HCT116 (cell line): ENCODE results near the gene GPS1. TPM values are rescaled to one million over a fixed set of nuclear protein-coding genes. Genes with fewer than 3 reads are reported as not detected.

Source experiments
- ATAC-seq: fragments of 200-7000 bp; cut with Tn5 transposase; 2 replicates; pipeline ENCODE4 v1.9.1; 2020; ENCODE audit warnings: mild to moderate bottlenecking, moderate library complexity
- BruUV-seq: library from RNA; stranded (reverse); fragments of 400-500 nt; replicated peaks from 2 replicates; lab custom pipeline; 2021; lab: Mats Ljungman, UMichigan
- CTCF ChIA-PET: fragments of 300-600 bp; sonication (Branson Sonifier 250); formaldehyde crosslinking; loops from one replicate; lab custom pipeline; 2021; ENCODE audit warnings: antibody characterized with exemption; lab: Charles Lee
- POLR2A ChIA-PET: fragments of 300-600, 350-600 bp; sonication (Branson Sonifier 250); formaldehyde crosslinking; loops from one replicate; lab custom pipeline; 2021; ENCODE audit warnings: antibody characterized with exemption; lab: Charles Lee
- RAD21 ChIA-PET, 2 experiments: fragments of 300-600 bp; sonication (Branson Sonifier 250); formaldehyde crosslinking; loops; one replicate each; lab custom pipeline; 2023; ENCODE audit warnings: low total read pairs in 2 of 2; ENCODE audit not compliant: uncharacterized antibody in 2 of 2, unreplicated experiment in 2 of 2, low non-redundant PET in 1 of 2; lab: Charles Lee
- DNase-seq: peaks from one replicate; pipeline ENCODE4 v3.0.0-alpha.2; 2010; ENCODE audit warnings: low read depth, low spot score
- H2AFZ ChIP-seq: fragments of 200-600 bp; shearing (Covaris generic), sonication (generic); 2 replicates; pipeline ENCODE4 v1.6.1; 2017; ENCODE audit warnings: low read depth, mixed run types, mixed read lengths, antibody characterized with exemption, low read length; ENCODE audit not compliant: poor library complexity, severe bottlenecking
- H3K27ac ChIP-seq: 2 replicates; pipeline ENCODE4 v1.5.1; 2012; ENCODE audit warnings: low read depth, low read length
- H3K27me3 ChIP-seq: fragments of 200-600 bp; sonication (generic); 2 replicates; pipeline ENCODE4 v1.6.1; 2016; ENCODE audit warnings: mixed run types, low read length, mixed read lengths; ENCODE audit not compliant: insufficient read depth
- H3K36me3 ChIP-seq, 2 experiments: fragments of 200-500 bp in 1 of 2; fragments of 200-600 bp in 1 of 2; sonication (Bioruptor generic) in 1 of 2; sonication (generic) in 1 of 2; 2 replicates each; pipeline versions ENCODE4 v1.5.1 to v1.6.1; 2014 to 2016; ENCODE audit warnings: low read length in 2 of 2, inconsistent platforms in 1 of 2, mixed read lengths in 1 of 2, mixed run types in 1 of 2; ENCODE audit not compliant: insufficient read depth in 2 of 2, control insufficient read depth in 1 of 2
- H3K4me1 ChIP-seq, 2 experiments: fragments of 200-600 bp in 1 of 2; sonication (generic) in 1 of 2; 2 replicates each; pipeline versions ENCODE4 v1.5.1 to v1.6.1; 2012 to 2017; ENCODE audit warnings: low read length in 2 of 2, inconsistent platforms in 1 of 2, mild to moderate bottlenecking in 1 of 2, mixed read lengths in 1 of 2, mixed run types in 1 of 2, moderate library complexity in 1 of 2; ENCODE audit not compliant: insufficient read depth in 2 of 2, control insufficient read depth in 1 of 2
- H3K4me2 ChIP-seq: fragments of 200-600 bp; sonication (generic); 2 replicates; pipeline ENCODE4 v1.6.1; 2017; ENCODE audit warnings: mixed run types, low read length, mixed read lengths
- H3K4me3 ChIP-seq, 2 experiments: fragments of 200-600 bp in 1 of 2; sonication (generic) in 1 of 2; replicated peaks in 1 of 2; 2 replicates each; pipeline ENCODE4 v1.5.1; 2011 to 2016; ENCODE audit warnings: low read length in 2 of 2, control low read depth in 1 of 2, low read depth in 1 of 2, mild to moderate bottlenecking in 1 of 2, mixed read lengths in 1 of 2, mixed run types in 1 of 2
- H3K79me2 ChIP-seq: fragments of 200-600 bp; sonication (generic); 2 replicates; pipeline ENCODE4 v1.6.1; 2017; ENCODE audit warnings: mild to moderate bottlenecking, mixed run types, low read length, moderate library complexity, mixed read lengths; ENCODE audit not compliant: insufficient read depth
- H3K9ac ChIP-seq: fragments of 200-600 bp; sonication (generic); 2 replicates; pipeline ENCODE4 v1.6.1; 2016; ENCODE audit warnings: low read length, mixed read lengths
- H3K9me2 ChIP-seq: fragments of 200-600 bp; sonication (generic), shearing (Covaris generic); 2 replicates; pipeline ENCODE4 v1.6.1; 2017; ENCODE audit warnings: mixed run types, mild to moderate bottlenecking, moderate library complexity; ENCODE audit not compliant: insufficient read depth
- H3K9me3 ChIP-seq, 2 experiments: fragments of 200-500 bp in 1 of 2; fragments of 200-600 bp in 1 of 2; sonication (Bioruptor generic) in 1 of 2; sonication (generic) in 1 of 2; 2 replicates each; pipeline ENCODE4 v1.6.1; 2014 to 2017; ENCODE audit warnings: low read length in 2 of 2, mixed read lengths in 2 of 2, inconsistent platforms in 1 of 2, low read depth in 1 of 2, mild to moderate bottlenecking in 1 of 2, mixed run types in 1 of 2, moderate library complexity in 1 of 2; ENCODE audit not compliant: control insufficient read depth in 1 of 2, insufficient read depth in 1 of 2
- H4K20me1 ChIP-seq: fragments of 200-600 bp; sonication (generic), shearing (Covaris generic); 2 replicates; pipeline ENCODE4 v1.6.1; 2017; ENCODE audit warnings: mixed run types, mild to moderate bottlenecking, moderate library complexity; ENCODE audit not compliant: insufficient read depth
- ATF3 ChIP-seq: IDR thresholded peaks from 2 replicates; pipeline ENCODE4 v1.6.1; 2012
- EGR1 ChIP-seq: IDR thresholded peaks from 2 replicates; pipeline ENCODE4 v1.6.1; 2012; ENCODE audit warnings: low read depth
- EZH2phosphoT487 ChIP-seq: fragments of 200-600 bp; IDR thresholded peaks from 2 replicates; pipeline ENCODE4 v1.6.1; 2018; ENCODE audit warnings: antibody characterized with exemption, borderline replicate concordance
- POLR2A ChIP-seq: IDR thresholded peaks from 2 replicates; pipeline ENCODE4 v1.7.0; 2011; ENCODE audit warnings: borderline replicate concordance; ENCODE audit not compliant: insufficient read depth, insufficient read length; ENCODE audit errors: extremely low read depth
- POLR2AphosphoS5 ChIP-seq: IDR thresholded peaks from 2 replicates; pipeline ENCODE4 v1.6.1; 2011; ENCODE audit warnings: mild to moderate bottlenecking, low read depth, low read length, moderate library complexity
- SP1 ChIP-seq: IDR thresholded peaks from 2 replicates; pipeline ENCODE4 v1.6.1; 2012; ENCODE audit warnings: low read depth
- SRF ChIP-seq: IDR thresholded peaks from 2 replicates; pipeline ENCODE4 v1.6.1; 2012; ENCODE audit warnings: low read depth
- ZFX ChIP-seq: fragments of 450-650 bp; IDR thresholded peaks from 2 replicates; pipeline ENCODE4 v1.6.1; 2017
- ZNF274 ChIP-seq: fragments of 200-500 bp; sonication (Bioruptor generic); IDR thresholded peaks from 2 replicates; pipeline ENCODE4 v1.6.1; 2014; ENCODE audit warnings: mild to moderate bottlenecking, low read depth, low read length, inconsistent platforms
- intact Hi-C: fragments of 100-400 bp; cut with micrococcal nuclease; formaldehyde crosslinking; loops from 2 replicates; pipeline ENCODE4 v1.10.0; 2022
- total RNA-seq: library from RNA; stranded (reverse); gene quantifications from one replicate; pipeline ENCODE4 v1.2.1, GENCODE V29; 2021; ENCODE audit not compliant: unreplicated experiment

GPS1 gene
- total RNA-seq, 1 experiment from 2014 or later, result 205 TPM

DNA sequence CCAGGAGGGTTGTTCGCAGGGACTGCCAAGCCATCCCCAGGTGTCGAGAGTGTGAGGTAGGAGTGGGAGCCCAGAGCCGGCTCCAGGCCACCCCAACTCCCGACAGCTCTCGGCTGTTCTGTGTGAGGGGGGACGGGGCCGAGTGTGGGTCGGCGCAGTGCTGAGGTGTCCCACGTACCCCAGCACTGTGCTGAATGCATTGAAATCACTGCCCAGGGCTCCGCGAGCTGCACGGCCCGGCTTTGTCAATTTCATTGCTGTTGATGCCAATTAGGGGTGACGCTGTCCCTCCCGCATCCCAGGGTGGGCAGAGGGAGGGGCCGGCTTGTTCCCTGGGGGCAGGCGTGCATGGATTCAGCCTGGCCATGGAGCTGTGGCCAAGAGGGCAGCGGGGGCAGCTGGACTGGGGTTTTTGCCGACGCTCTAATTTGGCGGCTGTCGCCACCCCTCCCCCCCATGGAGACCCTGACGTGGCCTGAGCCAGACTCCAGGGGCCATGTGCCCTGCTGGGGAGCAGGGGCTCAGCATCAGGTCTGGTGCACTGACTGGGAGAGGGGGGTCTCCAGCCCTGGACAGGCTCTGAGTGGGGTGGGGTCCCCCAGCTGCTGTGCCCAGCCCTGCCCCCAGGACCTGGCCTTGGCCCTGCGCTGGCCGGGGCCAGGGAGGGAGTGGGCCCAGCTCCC is 43.3 kb upstream of the GPS1 start:
- Histone ChIP-seq H3K4me2 (no peak overlapping the region), H3K27me3 (no peaks in the 10 kb centered on the region), H3K9me3 (no peaks in the 10 kb centered on the region), H3K4me1 (peaks cover 15 to 22% of the 10 kb centered on the region in 2 experiments), H4K20me1 (no peaks in the 10 kb centered on the region), H3K9ac (no peak overlapping the region), H2AFZ (no peak overlapping the region), H3K4me3 (no peak overlapping the region), H3K27ac (peak overlapping the region; percentile 5; the same call in 1 of the 2 replicates), H3K9me2 (no peaks in the 10 kb centered on the region), H3K36me3 (no peaks in the 10 kb centered on the region), H3K79me2 (no peaks in the 10 kb centered on the region)
- ATAC-seq (no peak), DNase-seq (no peak)
- ChIA-PET CTCF (no interaction called here), RAD21 (no interaction called here), POLR2A (no interaction called here)
- intact Hi-C loops, result no loop called here
- TF ChIP-seq SP1, result no peak
- no peak for TF ChIP-seq POLR2A
- no peak for TF ChIP-seq ATF3
- no TSS peak for BruUV-seq

GRCh38 chr17:82008941-82009405 is 42.7 kb upstream of the GPS1 start:
- Histone ChIP-seq H3K36me3 (no peaks in the 10 kb centered on the region), H3K4me3 (no peak overlapping the region), H3K79me2 (no peaks in the 10 kb centered on the region), H3K9ac (no peak overlapping the region), H2AFZ (no peak overlapping the region), H3K27ac (no peak overlapping the region), H3K9me3 (no peaks in the 10 kb centered on the region), H3K4me1 (peaks cover 11 to 17% of the 10 kb centered on the region in 2 experiments), H3K9me2 (no peaks in the 10 kb centered on the region), H3K4me2 (no peak overlapping the region), H4K20me1 (no peaks in the 10 kb centered on the region), H3K27me3 (no peaks in the 10 kb centered on the region)
- intact Hi-C loops, result no loop called here
- ChIA-PET CTCF (no interaction called here), POLR2A (no interaction called here), RAD21 (no interaction called here)
- BruUV-seq, result no TSS peak
- ATAC-seq, result no peak
- no peak for TF ChIP-seq ZNF274
- TF ChIP-seq POLR2AphosphoS5, result no peak
- TF ChIP-seq EZH2phosphoT487, result no peak
- no peak for TF ChIP-seq EGR1
- no peak for TF ChIP-seq ATF3
- no peak for TF ChIP-seq ZFX
- TF ChIP-seq SRF, result no peak
- DNase-seq, result no peak
